ENCODE results near the gene CADPS2. TPM values are rescaled to one million over a fixed set of nuclear protein-coding genes. Genes with fewer than 3 reads are reported as not detected.

CADPS2 gene
- total and polyA plus RNA-seq, 10 of the 15 experiments (the other 5 are each of a cell fraction or from before 2014, with no cell fraction given), result 0.05 to 7.5 (median 0.25) TPM

DNA sequence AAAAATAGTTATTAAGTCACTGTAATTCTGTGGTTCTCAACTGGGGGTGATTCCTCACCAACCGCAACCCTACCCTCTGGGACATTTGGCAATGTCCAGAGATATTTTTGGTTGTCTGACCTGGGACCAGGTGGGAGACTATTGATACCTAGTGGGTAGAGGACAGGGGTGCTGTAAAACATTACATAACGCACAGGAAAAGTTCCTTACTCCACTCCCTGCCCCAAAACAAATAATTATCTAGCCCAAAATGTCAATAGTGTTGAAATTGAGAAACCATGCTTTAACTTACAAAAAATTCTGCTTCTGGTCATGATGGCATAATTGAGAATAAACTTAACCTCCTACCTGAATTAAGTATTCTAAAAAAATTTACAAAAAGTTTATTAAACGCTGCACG lies 404.0 kb downstream of the CADPS2 start:
- FAIRE-seq, result no peak
- BruUV-seq (replicated peaks), result no TSS peak

More for the DNA sequence above, 404.0 kb downstream of the CADPS2 start:
- TF ChIP-seq, protein P1, sequence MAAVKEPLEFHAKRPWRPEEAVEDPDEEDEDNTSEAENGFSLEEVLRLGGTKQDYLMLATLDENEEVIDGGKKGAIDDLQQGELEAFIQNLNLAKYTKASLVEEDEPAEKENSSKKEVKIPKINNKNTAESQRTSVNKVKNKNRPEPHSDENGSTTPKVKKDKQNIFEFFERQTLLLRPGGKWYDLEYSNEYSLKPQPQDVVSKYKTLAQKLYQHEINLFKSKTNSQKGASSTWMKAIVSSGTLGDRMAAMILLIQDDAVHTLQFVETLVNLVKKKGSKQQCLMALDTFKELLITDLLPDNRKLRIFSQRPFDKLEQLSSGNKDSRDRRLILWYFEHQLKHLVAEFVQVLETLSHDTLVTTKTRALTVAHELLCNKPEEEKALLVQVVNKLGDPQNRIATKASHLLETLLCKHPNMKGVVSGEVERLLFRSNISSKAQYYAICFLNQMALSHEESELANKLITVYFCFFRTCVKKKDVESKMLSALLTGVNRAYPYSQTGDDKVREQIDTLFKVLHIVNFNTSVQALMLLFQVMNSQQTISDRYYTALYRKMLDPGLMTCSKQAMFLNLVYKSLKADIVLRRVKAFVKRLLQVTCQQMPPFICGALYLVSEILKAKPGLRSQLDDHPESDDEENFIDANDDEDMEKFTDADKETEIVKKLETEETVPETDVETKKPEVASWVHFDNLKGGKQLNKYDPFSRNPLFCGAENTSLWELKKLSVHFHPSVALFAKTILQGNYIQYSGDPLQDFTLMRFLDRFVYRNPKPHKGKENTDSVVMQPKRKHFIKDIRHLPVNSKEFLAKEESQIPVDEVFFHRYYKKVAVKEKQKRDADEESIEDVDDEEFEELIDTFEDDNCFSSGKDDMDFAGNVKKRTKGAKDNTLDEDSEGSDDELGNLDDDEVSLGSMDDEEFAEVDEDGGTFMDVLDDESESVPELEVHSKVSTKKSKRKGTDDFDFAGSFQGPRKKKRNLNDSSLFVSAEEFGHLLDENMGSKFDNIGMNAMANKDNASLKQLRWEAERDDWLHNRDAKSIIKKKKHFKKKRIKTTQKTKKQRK (IDR thresholded peaks at IDR 0.05; ENCODE audit: low read depth, low read length), result no peak
- TF ChIP-seq ZNF207 (IDR thresholded peaks at IDR 0.05; ENCODE audit: borderline replicate concordance), result no peak
- no peak for TF ChIP-seq ESRRA (IDR thresholded peaks at IDR 0.05; ENCODE audit: low read length)
- TF ChIP-seq, protein P2, sequence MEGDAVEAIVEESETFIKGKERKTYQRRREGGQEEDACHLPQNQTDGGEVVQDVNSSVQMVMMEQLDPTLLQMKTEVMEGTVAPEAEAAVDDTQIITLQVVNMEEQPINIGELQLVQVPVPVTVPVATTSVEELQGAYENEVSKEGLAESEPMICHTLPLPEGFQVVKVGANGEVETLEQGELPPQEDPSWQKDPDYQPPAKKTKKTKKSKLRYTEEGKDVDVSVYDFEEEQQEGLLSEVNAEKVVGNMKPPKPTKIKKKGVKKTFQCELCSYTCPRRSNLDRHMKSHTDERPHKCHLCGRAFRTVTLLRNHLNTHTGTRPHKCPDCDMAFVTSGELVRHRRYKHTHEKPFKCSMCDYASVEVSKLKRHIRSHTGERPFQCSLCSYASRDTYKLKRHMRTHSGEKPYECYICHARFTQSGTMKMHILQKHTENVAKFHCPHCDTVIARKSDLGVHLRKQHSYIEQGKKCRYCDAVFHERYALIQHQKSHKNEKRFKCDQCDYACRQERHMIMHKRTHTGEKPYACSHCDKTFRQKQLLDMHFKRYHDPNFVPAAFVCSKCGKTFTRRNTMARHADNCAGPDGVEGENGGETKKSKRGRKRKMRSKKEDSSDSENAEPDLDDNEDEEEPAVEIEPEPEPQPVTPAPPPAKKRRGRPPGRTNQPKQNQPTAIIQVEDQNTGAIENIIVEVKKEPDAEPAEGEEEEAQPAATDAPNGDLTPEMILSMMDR (IDR thresholded peaks at IDR 0.05 in 2 of 3, conservative IDR thresholded peaks at IDR 0.05 in 1 of 3; ENCODE audit: control insufficient read depth in 2 of 3, extremely low read depth in 1 of 3, insufficient read depth in 1 of 3, low read depth in 3 of 3, low read length in 3 of 3), result no peak
- TF ChIP-seq JUNB (IDR thresholded peaks at IDR 0.05), result no peak
- no peak for TF ChIP-seq RB1 (IDR thresholded peaks at IDR 0.05; ENCODE audit: borderline replicate concordance)
- TF ChIP-seq, protein P3, sequence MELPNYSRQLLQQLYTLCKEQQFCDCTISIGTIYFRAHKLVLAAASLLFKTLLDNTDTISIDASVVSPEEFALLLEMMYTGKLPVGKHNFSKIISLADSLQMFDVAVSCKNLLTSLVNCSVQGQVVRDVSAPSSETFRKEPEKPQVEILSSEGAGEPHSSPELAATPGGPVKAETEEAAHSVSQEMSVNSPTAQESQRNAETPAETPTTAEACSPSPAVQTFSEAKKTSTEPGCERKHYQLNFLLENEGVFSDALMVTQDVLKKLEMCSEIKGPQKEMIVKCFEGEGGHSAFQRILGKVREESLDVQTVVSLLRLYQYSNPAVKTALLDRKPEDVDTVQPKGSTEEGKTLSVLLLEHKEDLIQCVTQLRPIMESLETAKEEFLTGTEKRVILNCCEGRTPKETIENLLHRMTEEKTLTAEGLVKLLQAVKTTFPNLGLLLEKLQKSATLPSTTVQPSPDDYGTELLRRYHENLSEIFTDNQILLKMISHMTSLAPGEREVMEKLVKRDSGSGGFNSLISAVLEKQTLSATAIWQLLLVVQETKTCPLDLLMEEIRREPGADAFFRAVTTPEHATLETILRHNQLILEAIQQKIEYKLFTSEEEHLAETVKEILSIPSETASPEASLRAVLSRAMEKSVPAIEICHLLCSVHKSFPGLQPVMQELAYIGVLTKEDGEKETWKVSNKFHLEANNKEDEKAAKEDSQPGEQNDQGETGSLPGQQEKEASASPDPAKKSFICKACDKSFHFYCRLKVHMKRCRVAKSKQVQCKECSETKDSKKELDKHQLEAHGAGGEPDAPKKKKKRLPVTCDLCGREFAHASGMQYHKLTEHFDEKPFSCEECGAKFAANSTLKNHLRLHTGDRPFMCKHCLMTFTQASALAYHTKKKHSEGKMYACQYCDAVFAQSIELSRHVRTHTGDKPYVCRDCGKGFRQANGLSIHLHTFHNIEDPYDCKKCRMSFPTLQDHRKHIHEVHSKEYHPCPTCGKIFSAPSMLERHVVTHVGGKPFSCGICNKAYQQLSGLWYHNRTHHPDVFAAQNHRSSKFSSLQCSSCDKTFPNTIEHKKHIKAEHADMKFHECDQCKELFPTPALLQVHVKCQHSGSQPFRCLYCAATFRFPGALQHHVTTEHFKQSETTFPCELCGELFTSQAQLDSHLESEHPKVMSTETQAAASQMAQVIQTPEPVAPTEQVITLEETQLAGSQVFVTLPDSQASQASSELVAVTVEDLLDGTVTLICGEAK (IDR thresholded peaks at IDR 0.05; ENCODE audit: borderline replicate concordance), result no peak
- TF ChIP-seq MYB (IDR thresholded peaks at IDR 0.05; ENCODE audit: borderline replicate concordance, low read depth, low read length), result no peak
- no peak for TF ChIP-seq PML (IDR thresholded peaks at IDR 0.05; ENCODE audit: low read length)
- no peak for TF ChIP-seq KDM1A (IDR thresholded peaks at IDR 0.05; ENCODE audit: borderline replicate concordance)
- TF ChIP-seq ZZZ3 (IDR thresholded peaks at IDR 0.05; ENCODE audit: control insufficient read depth, insufficient read length, low read depth), result no peak
- TF ChIP-seq TCF7 (IDR thresholded peaks at IDR 0.05; ENCODE audit: borderline replicate concordance), result no peak
- no peak for TF ChIP-seq RAD51 (IDR thresholded peaks at IDR 0.05)
- TF ChIP-seq ASH2L (IDR thresholded peaks at IDR 0.05; ENCODE audit: borderline replicate concordance, low read depth), result no peak
- TF ChIP-seq MTA2 (IDR thresholded peaks at IDR 0.05; ENCODE audit: low read depth), result no peak
- no peak for TF ChIP-seq CBFB (IDR thresholded peaks at IDR 0.05; ENCODE audit: low read depth)
- Histone ChIP-seq H3K79me2 (ENCODE audit: control insufficient read depth, insufficient read depth, low read length) (no peaks in the 10 kb centered on the region), H4K20me1 (ENCODE audit: control insufficient read depth, insufficient read depth) (no peaks in the 10 kb centered on the region), H3K9me3 (replicated peaks; ENCODE audit: control insufficient read depth, insufficient read depth, low read length) (no peaks in the 10 kb centered on the region), H3K4me3 (no peak overlapping the region), H3K4me1 (ENCODE audit: control insufficient read depth, insufficient read depth, low read length) (no peaks in the 10 kb centered on the region), H3K27me3 (replicated peaks in 1 of 2; ENCODE audit: control insufficient read depth in 2 of 2, insufficient read depth in 2 of 2, low read length in 1 of 2) (no peaks in the 10 kb centered on the region), H3K27ac (ENCODE audit: control insufficient read depth, insufficient read depth) (no peak overlapping the region), H2AFZ (ENCODE audit: control insufficient read depth, low read depth, low read length) (no peak overlapping the region), H3K9ac (ENCODE audit: control insufficient read depth, insufficient read depth, low read length) (no peak overlapping the region), H3K4me2 (ENCODE audit: control insufficient read depth, insufficient read depth) (no peak overlapping the region), H3K36me3 (ENCODE audit: control insufficient read depth in 2 of 2, insufficient read depth in 2 of 2, low read length in 1 of 2) (no peaks in the 10 kb centered on the region)
- in situ Hi-C loops (cut with MboI) (no loop called here), intact Hi-C loops (cut with micrococcal nuclease; ENCODE audit: unreplicated experiment) (no loop called here)
- ChIA-PET CTCF (no interaction called here), SMC1A (ENCODE audit: uncharacterized antibody, unreplicated experiment) (interaction anchor here (1.4 kb wide), 1 partner anchor 13 kb away, joined by 4 read pairs; no protein-coding TSS in a partner anchor), RAD21 (ENCODE audit: unreplicated experiment) (no interaction called here), POLR2A (no interaction called here)
- DNase-seq (ENCODE audit: low read depth, low spot score) (no peak), ATAC-seq (no peak)
- WGBS (ENCODE audit: insufficient coverage, insufficient replicate concordance, low lambda C conversion rate, missing lambda C conversion rate), result 51% methylated on average over 4 of the region's 4 CpGs
